ENCODE data around the gene CYTH1. TPM values are rescaled to one million over a fixed set of nuclear protein-coding genes. Genes with fewer than 3 reads are reported as not detected.

CYTH1 gene
- total RNA-seq, 1 donor from 2014 or later, result 51.4 TPM

DNA sequence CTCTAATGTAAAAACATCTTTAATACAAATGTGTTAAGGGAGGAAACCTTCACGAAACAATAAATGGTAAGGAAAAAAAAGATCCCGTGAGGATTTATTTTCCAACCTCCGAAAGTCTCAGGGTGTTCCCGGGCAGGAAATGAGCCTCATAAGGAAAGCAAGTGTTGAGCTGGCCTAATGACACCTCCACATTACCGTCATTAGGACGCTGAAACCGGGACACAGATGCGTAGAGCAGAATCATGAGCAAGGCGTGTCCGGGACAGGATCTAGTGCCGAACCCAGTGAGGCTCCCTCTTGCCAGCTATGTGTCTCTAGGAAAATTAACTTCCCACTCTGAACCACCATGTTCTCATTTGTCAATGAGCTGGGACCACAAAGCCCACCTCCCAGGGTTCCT lies 22.7 kb upstream of the CYTH1 start:
- peak; percentile 88 for DNase-seq

DNA sequence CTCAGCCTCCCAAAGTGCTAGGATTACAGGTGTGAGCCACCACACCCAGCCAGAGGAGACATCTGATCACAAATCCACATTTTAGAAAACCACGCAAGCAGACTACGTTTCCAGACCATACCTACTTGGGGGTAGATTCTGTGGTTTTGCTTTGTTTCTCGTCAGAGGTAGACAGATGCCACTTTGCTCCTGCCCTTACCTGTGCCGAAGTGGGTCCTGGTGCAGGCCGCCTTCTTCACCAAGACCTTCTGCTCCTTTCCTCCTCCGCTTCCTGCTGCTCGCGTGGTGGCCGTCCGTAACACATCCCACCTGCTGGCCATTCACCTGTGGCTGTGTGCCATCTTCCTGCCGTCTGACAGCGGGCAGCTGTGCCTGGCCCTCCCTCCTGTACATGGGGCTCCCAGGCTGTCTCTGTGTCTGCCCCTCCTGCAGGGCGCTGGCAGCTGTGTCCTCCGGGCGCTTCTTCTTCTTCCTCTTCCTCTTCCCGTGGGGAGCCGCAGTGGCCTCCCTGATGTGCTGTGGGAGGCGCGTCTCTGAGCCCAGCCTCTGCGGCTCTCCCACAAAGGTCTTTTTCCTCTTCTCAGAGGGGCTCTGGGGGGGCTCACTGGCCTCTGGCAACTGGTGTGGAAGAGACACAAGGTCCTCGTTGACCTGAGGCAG lies 21.2 kb upstream of the CYTH1 start:
- no peak for DNase-seq

DNA sequence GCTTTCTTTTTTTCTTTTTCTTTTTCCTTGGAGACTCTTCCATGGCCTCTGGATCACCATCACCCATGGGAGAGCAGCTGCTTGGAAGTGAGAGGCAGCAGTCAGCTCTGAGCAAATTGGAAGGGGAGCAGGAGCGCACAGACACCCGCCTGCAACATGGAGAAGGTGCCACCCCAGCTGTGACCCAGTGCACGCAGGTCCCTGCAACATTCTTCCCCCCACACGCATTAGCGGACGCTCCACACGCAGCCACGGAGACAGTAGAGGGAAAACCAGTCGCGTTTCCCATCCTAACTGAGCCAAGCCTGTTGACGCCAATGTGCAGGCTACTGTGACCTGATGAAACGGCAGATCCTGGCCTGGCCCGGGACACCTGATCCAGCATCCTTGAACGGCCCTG lies 20.4 kb upstream of the CYTH1 start:
- DNase-seq, result no peak

DNA sequence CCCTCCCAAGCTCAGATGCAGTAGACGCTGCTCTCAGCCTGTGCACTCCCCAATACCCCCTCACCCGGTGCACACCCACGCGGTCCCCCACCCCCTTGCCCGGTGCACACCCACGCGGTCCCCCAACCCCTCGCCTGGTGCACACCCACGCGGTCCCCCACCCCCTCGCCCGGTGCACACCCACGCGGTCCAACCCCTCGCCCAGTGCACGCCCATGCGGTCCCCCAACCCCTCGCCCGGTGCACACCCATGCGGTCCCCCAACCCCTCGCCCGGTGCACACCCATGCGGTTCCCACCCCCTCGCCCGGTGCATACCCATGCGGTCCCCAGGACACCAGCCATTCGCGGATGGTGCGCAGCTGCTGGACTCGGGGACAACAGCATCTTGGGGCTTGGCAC lies 19.9 kb upstream of the CYTH1 start:
- DNase-seq, result no peak

DNA sequence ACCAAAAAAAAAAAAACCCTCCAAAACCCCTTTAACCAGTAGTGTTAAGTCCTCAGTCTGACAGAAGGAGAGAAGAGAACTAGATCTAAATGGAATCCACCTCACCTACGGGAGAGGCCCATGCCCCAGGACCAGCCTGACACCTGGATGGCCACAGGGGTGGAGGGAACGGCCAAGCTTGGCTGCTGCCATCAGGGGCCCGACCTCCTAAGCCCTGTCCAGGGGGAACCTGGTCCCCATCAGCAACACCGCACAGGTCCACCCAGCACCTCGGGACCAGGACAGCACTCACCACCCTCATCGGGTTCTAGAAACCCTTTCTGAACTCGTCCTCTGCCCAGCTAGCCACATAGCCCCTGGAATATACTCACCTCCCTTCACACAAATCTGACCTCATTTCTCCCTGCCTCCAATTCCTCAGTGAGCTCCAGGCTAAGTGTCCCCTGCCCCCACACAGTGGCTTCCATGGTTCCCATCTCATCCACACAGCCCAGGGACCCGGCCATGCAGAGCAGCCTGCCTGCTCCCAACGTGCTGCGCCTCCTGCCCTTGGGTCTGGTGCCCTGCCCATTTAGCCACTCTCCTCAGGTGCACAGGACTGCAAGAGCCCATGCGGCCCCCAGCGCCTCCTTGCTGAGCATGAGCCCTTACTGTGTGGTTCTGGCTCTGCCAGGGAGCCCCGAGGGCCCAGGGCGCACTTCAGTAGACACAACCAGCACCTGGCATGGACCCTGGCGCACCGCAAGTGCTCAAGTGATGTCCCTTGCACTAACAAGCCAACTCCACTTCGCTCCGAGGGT lies 18.3 kb upstream of the CYTH1 start:
- no peak for DNase-seq

DNA sequence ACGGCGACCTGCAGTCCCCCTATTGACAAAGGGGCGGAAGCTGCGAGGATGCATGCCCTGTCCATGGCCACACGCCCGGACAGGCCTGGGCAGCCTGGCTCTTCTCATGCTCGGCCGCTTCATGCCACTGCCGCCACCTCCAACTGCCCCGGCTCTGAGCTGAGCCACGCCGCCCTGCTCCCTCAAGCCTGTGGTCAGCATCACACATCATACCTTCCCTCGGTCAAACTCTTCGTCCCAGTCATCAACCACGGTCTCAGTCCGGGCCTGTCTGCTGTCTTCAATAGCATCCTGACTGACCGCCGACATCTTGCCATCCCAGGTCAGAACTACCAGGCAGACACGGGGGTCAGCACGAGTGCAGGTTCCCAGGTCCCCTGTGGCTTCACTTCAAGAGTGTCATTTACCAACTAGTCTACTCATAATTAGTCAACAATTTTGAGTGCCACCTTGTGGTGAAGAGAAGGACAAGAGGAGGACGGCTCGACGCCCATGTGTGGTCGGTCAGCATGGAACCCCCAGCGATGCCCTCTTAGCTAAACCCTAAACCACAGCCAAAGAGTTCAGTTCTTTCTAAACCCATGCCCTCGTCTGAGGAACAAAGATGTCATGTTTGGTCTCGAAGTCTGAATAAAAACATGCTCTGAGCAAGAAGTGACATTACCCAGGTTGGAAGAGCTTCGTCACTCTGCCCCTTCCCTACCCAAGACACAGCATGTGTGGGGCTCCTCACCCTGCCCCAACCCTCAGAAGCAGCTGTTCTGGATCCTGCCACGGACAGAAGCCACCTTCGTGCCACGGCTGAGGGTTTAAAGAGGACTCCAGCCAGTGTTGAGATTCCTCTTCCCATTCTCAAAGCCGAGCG lies 16.9 kb upstream of the CYTH1 start:
- peak; percentile 63 for DNase-seq

DNA sequence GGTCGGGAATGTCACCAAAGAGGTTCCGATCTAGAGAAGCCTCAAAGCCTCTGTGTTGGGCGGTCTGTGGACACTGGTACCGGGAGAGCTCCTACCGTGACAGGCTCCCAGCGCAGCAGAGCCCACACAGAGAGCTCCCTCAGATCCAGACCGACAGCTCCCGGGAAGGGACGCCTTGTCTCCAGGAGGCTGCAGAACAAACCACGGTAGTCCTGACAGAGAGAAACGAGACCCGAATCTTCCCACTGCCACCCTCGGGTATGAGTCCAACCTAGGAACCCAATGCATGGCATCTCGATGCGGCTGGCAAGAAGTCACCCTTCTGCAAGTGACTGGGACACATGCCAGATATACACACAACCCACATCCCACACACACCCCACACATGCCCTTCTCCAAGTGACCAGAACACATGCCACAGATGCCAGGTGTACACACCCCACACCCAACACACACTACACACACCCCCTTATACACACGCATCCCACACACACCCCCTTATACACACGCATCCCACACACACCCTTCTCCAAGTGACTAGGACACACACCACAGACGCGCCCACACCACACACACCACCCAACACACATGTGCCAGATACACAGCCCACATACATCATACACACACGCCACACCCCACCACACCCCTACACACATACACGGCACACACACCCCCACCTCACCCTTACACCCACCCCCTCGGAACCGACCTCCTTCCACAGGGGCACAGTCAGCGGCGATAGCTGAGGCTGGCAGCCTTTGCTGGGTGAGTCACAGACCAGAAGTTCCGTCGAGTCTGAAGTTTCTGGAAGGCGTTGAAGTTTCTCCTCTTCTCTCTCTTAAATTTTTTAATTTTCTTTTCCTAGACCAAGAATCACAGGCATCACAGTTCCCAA lies 15.9 kb upstream of the CYTH1 start:
- DNase-seq, result no peak

DNA sequence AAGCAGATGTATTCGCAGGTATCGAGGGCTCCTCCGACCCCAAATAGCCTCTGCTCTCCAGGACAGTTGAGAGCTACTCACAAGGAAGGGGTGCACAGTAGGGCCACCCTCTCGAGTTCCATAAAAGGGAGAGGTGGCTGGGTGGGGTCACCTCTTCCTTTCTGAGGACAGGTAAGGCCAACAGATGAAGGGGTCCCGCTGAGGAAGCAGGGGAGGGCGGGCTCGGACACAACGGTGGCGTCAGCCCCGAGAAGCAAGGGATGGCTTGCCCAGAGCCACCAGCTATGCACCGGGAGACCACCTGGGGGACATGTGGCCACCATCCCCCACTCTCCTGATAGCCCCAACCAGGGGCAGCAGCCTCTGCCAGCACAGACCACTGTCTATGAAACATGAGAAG lies 15.1 kb upstream of the CYTH1 start:
- no peak for DNase-seq

DNA sequence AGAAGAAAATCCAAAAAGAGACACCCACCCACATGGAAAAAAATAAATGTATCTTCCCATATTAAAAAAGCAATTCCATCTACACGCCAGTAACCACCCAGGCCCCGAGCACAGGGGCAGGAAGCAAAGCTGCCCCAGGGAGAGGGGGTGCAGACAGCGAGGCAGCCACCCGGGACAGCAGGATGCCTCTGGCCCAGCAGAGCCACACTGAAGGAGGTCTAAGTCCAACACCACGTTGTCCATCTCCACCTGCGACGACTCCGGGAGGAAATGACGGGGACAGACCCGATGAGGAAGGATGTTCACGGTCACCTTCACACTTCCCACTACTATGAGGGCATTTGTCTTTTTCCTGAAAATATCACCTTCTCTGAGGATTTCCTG lies 14.4 kb upstream of the CYTH1 start:
- no peak for DNase-seq

DNA sequence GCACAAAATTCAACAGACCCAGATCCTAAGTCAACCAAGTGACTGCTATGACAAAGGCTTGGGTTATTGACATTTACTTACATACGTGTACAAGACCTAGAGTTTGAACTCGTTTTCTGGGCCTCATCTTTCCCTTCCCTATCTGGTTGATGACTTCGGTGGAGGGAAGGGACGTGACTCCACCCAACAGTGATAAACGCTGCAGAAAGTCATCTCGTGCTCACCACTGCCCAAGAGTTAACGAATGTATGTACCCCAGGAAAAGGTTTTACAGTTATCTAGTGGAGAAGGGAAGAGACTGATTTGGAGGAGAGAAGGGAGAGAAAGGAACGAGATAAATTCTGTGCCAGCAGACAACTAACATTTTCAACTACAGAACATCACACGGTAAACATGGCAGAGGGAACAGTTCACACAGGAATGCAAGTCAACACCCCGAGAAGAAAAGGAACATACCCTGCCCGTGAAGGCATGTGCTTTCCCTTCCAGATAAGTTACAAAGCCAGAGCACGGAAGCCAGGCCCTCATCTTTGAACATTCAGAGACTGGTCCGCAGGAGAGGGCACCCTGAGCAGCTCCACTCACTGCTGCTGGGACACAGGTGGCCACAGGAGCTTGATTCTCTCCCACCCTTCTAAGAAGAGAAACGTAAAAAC lies 13.9 kb upstream of the CYTH1 start:
- DNase-seq, result no peak

DNA sequence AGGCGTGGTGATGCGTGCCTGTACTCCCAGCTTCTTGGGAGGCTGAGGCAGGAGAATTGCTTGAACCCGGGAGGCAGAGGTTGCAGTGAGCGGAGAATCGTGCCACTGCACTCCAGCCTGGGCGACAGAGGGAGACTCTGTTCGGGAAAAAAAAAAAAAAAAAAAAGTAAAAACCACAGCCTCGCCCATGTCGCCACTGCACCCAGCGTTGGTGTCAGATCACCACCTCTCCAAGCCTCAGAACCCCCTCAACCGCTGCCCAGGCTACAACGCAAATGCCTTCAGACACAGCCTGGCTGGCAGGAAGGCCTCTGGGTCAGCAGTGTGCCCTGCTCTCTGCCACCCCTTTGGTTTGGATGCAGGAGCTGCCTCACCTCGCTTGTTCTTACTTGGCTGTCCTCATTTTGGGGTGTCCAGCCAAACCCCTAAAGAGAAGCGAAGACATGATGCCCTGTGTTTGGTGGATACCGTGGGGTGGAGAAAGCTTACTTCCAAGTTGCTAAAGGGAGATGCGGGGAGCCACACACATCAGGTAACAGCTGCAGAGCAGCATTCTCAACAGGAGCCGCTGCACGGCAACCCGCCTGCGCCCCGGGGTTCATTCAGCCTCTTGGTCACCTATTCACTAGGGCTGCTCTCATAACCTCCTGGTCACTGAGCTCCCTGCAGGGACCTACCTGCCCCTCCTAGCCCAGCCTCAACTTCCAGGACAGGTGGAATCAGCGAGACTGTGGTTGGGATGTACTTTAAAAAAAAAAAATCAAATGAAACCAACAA lies 13.0 kb upstream of the CYTH1 start:
- DNase-seq, result no peak

DNA sequence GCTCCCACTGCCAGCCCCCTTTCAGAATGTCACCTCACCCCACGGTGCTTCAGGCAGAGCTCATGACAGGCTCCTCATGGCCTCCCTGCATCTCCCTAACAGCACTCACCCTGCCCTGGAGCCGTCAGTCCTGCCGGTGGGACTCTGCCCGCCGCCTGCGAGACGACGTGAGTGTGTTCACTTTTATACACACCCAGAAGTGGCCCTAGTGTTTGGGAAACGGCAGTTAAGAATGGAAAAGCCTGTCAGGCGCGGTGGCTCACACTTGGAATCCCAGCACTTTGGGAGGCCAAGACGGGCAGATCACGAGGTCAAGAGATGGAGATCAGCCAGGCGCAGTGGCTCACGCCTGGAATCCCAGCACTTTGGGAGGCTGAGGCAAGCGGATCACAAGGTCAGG lies 12.3 kb upstream of the CYTH1 start:
- no peak for DNase-seq

DNA sequence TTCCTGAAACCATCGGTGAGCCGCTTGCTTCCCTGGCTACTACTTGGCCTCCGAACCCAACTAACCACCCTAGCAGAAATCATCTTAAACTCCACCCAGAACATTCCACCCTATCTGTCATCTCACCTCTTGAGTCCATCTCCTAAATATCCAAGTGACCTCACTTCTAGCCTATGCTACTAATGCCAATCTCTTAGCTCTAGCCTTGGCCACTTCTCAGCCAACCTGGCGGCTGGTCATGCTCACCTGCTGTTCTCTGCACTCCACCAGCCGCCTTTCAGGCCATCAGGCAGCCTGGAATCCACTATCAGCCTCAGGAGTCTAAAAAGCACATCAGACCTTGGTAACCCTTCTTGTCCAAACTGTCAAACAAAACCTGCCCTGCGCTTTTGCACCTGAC lies 11.9 kb upstream of the CYTH1 start:
- DNase-seq, result no peak

DNA sequence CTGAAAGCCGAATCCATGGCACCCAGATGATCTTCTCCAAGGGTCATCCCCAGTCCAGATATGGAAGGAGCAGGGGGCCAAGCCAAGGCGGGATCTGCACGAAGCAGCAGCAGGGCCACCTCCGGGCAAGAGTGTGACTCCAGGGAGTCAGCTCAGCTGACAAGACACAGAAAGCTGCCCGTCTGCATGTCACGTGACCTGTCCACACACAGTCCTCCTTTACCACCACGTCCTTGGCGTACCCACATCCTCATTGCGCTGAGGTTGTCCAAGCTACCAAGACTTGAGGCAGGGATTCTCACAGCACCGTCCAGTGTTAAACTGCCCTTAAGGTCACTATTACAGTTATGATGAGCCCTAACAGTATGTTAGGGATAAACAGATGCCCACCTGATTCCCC lies 11.3 kb upstream of the CYTH1 start:
- DNase-seq, result no peak

DNA sequence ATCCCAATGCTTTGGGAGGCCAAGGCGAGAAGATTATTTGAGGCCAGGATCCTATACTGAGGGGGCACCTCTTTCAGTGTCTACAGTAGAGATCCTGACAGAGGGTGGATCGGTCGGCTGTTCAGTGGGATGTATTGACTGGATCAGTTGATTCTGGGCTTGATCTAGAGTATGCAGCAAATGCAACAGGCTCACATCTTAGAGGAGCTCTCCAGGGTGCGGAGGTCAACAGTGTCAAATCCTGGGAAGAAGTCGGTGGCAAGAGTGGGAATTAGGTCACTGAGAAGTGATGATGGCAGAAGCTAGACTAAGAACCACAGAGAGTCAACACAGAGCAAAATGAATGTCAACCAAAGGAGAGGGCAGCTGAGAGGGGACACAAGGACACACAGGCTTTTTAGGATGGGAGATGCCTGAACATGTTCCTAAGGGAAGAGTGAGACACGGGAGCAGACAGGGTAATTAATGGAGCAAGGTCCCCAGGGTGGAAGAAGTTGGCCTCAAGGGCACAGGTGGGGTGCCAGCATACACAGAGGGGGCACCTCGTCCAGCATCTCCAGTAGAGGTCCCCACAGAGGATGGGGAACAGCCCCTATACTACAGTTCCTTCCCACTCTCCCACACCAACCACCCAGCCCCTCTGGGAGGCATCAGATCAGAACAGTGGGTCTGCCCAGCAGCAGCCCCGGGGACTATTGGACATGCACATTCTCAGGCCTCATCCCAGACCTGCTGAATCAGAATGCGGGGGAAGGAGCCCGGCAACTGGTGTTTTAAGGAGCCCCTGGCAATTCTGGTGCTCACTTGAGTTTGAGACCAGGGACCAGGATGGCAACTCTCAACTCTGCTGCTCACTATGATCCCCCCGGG lies 10.0 kb upstream of the CYTH1 start:
- DNase-seq, result no peak

DNA sequence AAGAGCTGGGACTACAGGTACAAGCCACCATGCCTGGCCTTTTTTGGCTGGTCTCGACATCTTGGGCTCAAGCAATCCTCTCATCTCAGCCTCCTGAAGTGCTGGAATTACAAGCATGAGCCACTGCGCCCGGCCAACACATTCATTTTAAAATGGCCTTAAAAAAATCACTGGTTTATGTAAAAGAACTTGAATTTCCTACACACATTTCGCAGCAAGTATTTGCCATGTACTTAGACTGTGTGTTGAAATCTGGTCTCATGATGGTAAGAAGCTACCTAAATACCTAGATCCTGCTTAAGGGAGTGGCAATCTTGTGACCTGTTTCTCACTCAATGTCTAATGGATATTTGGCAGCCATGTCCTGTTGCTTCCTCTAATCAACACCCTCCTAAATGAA lies 8.5 kb upstream of the CYTH1 start:
- no peak for DNase-seq

DNA sequence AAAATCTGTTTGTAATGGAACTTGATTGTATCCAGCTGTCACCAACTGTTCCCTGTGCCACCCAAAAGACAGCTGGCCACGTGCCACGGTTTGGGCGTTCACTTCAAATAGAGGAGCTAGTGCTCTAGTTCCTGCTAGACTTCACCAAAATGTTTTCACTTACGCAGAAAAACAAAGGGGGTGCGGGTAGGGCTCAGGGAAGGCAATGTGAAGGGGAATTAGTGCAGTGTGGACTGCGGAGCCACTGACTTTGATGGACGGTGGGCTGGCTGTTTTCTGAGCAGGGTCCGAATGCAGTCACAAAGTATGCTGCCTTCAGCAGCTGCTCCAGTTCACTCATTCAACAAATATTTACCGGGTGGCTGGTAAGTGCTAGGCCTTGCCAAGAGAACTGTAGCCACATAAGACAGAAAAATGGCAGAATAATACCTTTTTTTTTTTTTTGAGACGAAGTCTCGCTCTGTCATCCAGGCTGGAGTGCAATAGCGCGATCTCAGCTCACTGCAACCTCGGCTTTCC lies 7.6 kb upstream of the CYTH1 start:
- DNase-seq, result no peak

DNA sequence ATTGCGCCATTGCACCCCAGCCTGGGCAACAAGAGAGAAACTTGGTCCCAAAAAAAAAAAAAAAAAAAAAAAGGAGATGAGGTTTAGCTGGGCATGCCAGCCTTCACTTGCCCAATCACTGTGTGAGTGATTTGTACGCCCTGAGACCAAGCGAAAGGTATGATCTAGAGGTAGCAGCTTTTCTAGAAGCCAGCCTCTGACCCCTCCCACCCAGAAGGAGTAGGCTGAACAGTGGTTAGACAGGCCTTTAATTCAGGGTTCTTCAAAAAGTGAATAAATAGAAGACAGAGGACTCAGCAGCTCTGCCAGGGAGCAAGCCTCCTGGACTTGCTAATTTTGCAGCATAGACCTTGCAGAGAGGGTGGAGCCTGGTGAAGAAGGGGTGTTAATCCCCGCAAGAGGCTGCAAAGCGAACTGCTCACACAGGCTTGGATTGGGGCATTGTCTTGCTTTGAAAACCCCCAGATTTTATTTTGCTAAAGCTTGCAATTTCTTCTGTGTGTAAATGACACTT lies 7.1 kb upstream of the CYTH1 start:
- DNase-seq, result no peak

DNA sequence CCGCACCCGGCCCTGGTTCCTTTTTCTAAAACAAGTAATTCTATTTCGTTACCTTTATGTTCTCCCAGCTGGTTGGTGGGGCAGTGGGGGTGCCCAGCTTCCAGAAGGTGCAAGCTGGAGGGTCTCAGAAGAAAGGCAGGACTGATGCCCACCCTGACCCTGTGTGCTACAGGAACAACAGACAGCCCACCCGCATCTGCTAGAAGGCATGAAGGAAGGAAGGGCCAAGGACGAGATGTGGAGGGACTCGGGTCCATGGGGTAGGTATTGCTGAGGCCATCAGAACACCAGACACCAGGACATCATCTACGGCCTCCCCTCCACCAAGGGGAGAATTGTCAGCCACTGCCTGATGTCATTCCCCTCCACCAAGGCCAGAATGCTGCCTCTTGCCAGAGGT lies 6.4 kb upstream of the CYTH1 start:
- no peak for DNase-seq

DNA sequence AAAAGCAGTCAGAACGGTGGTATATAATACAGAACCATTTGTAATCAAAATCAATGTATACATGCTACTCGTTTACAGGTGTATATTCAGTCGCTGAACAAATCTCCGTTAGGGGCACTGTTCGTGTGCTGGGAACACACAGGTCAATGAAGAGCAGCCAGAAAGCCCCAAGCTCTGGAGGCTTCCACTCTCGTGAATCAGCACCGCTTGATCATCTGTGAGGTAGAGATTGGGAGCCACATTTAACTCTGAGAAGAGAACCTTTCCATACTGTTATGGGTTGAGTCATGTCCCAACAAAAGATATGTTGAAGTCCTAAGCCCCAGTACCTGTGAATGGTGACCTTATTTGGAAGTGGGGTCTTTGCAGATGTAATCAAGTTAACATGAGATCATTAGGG lies 5.4 kb upstream of the CYTH1 start:
- no peak for DNase-seq
